HG02763 (cell line): ENCODE measurements around the gene FHOD3.
A peak's percentile ranks its signal among the peaks of the same experiment; 100 is the strongest.

Experiments
- ATAC-seq: cut with Tn5 transposase; IDR thresholded peaks from one replicate; pipeline ENCODE4 v1.9.1; 2021; ENCODE audit warnings: mild to moderate bottlenecking, moderate library complexity; ENCODE audit not compliant: unreplicated experiment

Gene FHOD3

GRCh38 chr18:36465276-36465675, 167.8 kb downstream of the FHOD3 start:
- no peak for ATAC-seq

GRCh38 chr18:36465970-36466369, 168.5 kb downstream of the FHOD3 start:
- no peak for ATAC-seq

GRCh38 chr18:36467614-36468013, 170.1 kb downstream of the FHOD3 start:
- no peak for ATAC-seq

- no peak for ATAC-seq
Measured at GRCh38 chr18:36468161-36468560, 170.6 kb downstream of the FHOD3 start.

DNA sequence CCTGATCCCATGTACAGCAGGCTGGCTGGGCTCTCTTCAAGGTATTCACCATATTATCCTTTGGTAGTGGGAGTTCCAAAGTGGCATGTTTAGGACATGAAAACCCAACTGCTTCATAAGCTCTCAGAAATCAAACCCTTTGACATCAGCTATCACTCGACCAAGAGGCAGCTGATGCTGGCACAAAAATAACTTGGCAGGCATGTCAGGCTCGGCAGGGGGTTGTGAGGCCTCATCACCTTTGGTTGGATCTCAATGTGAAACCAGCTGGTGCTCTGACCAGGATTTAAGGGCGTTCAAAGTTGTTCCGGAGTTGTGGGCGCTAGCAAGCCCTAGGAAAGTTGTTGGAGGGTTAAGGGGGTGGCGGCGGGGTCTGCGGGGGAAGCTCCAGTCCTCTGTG, 171.9 kb downstream of the FHOD3 start:
- no peak for ATAC-seq

- no peak for ATAC-seq
Measured at GRCh38 chr18:36470896-36471295, 173.4 kb downstream of the FHOD3 start.

DNA sequence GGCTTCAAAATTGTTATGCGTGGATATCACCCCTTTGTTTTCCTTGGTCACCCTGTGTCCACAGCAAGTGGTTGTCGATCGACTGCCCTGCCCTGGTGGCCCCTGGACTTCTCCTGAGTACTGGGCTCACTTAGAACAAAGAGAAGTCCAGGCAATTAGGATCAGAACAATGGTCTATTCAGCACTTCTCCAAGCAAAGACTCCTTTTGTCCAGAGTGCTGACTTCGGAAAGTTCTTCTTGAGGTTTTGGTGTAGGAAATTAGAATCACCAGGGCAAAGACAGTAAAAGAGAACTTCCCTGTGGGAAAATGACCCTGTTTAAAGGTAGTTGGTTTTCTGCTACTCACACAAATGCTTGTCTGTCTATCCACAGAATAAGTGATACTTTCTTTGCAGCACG, 173.9 kb downstream of the FHOD3 start:
- ATAC-seq: no peak

GRCh38 chr18:36476433-36476832, 178.9 kb downstream of the FHOD3 start:
- ATAC-seq: no peak

DNA sequence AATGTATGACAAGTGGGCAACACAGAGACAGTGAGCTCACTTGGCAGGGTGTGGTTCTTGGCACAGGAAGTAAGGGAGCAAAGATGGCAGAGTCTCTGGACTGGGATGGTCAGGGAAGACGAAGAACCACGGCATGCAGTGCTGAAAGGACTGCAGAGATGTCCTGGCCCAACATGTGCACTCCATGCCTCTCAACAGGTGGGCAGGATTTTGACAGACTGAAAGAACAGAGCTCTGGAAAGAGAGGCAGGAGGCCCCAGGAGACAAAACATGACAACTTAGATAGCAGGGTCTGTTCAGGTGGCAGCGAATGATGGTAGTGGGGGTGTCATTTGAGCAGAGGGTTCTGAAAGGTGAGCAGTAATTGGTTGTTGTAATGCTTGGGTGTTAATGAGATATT, 180.3 kb downstream of the FHOD3 start:
- ATAC-seq: no peak

- no peak for ATAC-seq
Measured at GRCh38 chr18:36481201-36481657, 183.7 kb downstream of the FHOD3 start.

DNA sequence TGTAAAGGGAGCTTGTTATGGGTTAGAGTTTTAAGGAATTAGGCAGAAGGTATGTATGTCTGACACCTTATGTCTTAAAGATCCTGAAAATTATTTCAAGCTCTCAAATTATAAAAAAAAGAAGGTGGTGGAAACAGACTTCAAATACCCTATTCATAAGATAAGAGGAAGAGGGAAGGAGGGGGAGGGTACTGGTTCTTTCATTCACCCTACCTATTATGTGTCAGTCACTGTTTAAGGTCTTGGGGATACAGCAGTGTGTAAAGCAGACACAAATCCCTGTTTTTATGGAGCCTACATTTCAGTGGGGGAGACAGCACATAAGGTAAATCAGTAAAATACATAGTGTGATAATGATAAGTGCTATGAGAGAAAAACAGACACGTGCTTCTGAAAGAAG, 184.4 kb downstream of the FHOD3 start:
- ATAC-seq: no peak

DNA sequence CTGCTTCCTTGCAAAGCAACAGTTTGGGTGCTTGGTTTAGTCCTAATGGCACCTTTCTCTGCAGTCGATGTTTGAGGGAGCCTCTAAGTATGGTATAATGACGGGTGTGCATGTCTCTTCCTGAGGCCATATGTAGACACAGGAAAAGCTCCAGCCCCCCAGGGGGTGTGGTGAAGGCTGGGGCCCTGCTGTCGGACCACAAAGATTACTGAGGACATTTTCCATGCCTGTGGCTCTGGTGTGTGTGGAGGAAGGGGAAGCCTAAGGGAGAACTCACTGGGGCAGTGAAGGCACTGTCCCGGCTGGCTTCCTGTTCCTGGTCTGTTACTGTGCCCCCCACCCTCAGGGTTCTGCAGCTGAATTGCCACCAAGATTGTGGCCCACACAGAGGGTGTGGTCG, 187.1 kb downstream of the FHOD3 start:
- ATAC-seq: no peak

DNA sequence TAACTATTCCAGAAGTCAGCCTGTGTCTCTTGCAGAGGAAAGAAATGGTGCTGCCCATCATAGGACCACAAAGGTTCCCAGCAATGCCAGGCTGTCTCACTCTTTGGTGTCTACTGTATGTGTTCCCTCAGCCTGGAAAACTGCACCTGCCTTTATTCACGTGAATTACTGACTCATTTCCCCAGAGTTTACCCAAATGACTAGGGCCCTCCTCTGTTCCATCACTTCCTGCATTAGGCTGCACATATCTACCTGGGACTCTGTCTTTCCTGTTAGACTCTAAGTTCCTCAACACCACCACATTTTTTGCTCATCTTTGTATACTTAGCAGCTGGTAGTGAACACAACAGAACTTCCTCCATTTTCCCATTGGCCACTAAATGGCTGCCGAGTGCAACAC, 188.3 kb downstream of the FHOD3 start:
- no peak for ATAC-seq

DNA sequence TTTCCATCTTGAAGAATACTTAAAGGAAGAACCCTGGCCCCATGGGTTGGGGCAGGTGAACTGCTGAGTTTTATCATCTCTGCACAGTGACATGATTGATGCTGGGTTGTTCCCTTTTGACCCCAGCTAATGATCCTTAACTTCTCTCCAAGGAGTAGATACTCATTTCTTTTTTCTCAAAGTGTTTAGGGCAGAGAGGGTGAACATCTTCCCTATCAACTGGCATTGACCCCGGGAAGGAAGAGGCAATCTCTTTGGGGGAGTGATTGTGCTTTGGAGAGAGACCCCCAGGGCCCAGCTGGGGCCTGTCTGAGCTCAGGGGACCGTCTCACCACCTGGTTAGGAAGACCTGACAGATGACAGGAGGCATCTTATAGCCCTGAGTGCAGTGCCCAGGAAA, 190.6 kb downstream of the FHOD3 start:
- no peak for ATAC-seq

DNA sequence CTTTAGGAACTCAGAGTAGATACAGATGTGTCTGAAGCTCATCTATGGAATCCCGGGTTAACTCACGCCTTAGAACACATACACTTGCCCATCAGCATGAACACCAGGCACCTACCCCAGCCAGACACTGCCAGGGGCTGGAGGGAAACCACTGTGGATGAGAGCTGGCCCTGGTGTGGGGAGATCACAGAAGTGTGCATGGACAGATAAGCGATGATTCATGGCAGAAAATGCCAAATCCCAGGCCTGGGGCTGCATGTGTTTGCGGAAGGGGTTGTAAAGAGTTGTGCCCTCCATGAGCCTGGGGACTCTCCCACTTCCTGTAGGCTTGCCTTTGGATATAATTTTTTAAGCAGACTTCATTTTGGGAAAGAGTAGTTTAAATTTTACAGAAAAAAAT, 193.4 kb downstream of the FHOD3 start:
- ATAC-seq: no peak

DNA sequence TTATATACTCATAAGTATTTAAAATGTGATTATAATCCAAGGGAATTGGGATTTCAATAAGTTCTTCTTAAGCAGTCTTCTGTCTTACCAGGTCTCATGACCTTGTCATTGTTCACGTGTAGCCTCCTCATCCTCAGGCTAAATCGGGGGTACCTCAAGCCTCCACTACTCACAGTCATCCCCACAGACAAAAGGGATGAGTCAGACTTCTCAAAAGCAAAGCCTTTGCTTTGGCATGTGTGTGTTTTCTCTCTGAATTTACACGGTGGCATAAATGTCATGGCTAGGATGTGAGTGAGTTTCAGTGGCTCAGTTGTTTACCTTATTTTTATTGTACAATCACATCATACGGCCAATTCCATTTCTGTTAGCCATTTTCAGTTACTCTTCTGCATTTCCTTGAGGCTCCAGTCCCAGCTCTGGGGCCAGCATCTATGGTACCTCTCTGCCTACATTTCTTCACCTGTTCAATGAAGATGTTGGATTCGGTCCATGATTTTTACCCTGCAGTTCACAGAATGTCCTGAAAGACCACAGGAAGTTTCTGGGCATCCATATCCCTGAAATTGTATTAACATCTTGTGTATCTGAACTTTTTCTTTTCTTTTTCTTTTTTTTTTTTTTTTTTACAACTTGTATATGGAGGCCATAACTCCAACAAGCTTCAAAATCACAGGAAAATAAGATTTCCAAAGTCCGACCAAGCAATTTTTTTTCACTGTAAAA, 195.3 kb downstream of the FHOD3 start:
- no peak for ATAC-seq

GRCh38 chr18:36493349-36494159, 196.0 kb downstream of the FHOD3 start:
- no peak for ATAC-seq

DNA sequence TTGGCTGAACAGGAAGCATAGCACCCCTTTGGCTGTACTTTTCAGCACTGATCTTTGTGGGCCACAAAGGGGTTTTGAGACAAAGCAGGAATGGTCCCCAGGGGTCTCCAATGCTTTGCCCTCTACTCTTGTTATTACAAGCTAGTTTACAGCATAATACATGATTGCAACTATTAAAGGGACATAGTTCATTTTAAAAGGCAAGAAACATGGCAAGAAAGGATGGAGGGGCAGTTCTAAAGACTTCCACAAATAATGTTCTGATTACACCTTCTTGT, 196.6 kb downstream of the FHOD3 start:
- no peak for ATAC-seq

GRCh38 chr18:36496022-36496421, 198.5 kb downstream of the FHOD3 start:
- no peak for ATAC-seq

DNA sequence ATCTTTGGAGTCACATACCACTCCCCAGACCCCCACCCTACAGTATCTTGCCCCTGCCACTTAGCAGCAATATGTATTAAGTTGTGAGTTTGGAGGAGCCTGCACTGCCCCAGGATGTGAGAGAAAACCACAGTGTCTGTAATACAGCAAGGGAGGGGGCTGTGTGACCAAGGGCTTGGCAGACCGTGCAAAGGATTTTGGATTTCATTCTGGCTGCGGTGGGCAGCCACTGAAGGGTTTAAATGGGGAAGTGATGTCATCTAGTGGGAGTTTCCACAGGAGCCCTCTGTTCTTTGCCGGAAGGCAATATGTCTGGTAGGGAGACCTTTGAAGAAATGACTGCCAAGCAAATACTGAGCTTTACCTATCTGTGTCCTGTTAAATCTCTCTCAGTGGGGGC, 202.4 kb downstream of the FHOD3 start:
- peak; percentile 77 for ATAC-seq

- no peak for ATAC-seq
Measured at GRCh38 chr18:36501100-36501499, 203.6 kb downstream of the FHOD3 start.

GRCh38 chr18:36503477-36503876, 206.0 kb downstream of the FHOD3 start:
- no peak for ATAC-seq

DNA sequence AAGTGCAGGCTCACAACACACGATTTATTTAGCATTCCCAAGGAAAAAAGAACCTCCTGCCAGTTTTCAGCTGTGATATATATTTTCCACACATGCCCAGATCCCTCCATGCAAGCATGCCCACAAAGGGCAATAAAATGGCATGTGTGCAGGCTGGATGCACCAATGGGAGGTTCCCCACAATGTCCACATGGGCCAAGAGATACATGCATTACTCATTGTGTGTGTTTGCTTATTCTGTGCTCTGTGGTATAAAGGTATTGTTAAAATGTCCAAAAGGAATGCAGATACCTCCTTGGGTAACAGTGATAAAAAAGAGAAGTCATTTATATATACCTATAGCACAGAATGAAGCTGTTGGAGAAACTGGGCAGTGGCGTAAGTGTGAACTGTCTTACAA, 207.4 kb downstream of the FHOD3 start:
- ATAC-seq: no peak
